Endothelial cell of umbilical vein (primary cell): Measurements from ENCODE around the gene ZDHHC13.

Experiments
- EZH2 ChIP-seq: IDR thresholded peaks from 2 replicates; pipeline ENCODE4 v1.6.1; 2012; ENCODE audit warnings: borderline replicate concordance, low read depth, mild to moderate bottlenecking, moderate library complexity, low read length, inconsistent platforms; ENCODE audit not compliant: severe bottlenecking
- JUN ChIP-seq: IDR thresholded peaks from 2 replicates; pipeline ENCODE4 v1.6.1; 2011; ENCODE audit warnings: borderline replicate concordance, low read depth; ENCODE audit not compliant: insufficient read length, insufficient read depth
- MYC ChIP-seq: IDR thresholded peaks from one replicate; pipeline ENCODE4 v1.6.1; 2011; ENCODE audit warnings: mild to moderate bottlenecking, low read depth, low read length
- POLR2A ChIP-seq: IDR thresholded peaks from 2 replicates; pipeline ENCODE4 v1.6.1; 2012; ENCODE audit warnings: low read depth, mild to moderate bottlenecking, control low read depth, low read length
- POLR2AphosphoS5 ChIP-seq: IDR thresholded peaks from 2 replicates; pipeline ENCODE4 v1.6.1; 2012; ENCODE audit warnings: low read depth, mild to moderate bottlenecking, control low read depth, low read length, moderate library complexity; ENCODE audit not compliant: insufficient read depth
- TF ChIP-seq, protein P1 (sequence below), 2 donors: IDR thresholded peaks; 1 replicate in 1 of 2; 2 replicates in 1 of 2; pipeline ENCODE4 v1.5.1; 2011; ENCODE audit warnings: low read length in 2 of 2, mild to moderate bottlenecking in 2 of 2, moderate library complexity in 2 of 2, control low read depth in 1 of 2, inconsistent platforms in 1 of 2, low read depth in 1 of 2; ENCODE audit not compliant: insufficient read depth in 1 of 2; ENCODE audit errors: extremely low read depth in 1 of 2
- TF ChIP-seq, protein P2 (sequence below): IDR thresholded peaks from 2 replicates; pipeline ENCODE4 v1.6.1; 2011; ENCODE audit not compliant: insufficient read depth, insufficient read length

DNA sequence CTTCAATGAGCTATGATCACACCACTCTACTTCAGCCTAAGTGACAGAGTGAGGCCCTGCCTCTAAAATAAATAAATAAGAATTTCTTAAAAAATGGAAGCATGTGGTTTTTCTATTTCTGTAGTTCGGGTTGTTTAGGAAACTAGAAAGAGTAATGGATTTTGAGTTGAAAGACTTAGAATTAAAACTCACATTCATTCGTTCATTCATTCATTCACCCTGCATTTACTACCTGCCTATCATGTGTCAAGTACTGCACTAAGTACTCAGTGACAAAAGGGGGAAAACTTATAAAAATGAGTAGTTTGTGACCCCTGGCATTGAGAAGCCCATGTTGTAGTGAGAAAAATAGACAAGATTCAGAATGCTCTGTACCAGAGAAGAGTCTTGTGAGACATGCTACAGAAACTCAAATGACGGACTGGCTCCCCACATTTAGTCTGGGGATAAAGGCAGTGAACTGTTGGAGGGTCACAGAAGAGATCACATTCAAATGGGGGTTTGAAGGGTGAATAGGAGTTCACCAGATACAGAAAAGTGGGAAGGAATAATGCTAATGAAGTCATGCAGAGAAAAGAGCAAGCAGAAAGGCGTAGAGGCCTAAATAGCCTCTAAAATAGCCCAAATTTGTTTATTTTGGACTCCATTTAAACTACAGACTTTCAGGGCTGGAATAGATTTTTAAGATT, 77.8 kb downstream of the ZDHHC13 start:
- no peak for TF ChIP-seq EZH2
- TF ChIP-seq, protein P1, sequence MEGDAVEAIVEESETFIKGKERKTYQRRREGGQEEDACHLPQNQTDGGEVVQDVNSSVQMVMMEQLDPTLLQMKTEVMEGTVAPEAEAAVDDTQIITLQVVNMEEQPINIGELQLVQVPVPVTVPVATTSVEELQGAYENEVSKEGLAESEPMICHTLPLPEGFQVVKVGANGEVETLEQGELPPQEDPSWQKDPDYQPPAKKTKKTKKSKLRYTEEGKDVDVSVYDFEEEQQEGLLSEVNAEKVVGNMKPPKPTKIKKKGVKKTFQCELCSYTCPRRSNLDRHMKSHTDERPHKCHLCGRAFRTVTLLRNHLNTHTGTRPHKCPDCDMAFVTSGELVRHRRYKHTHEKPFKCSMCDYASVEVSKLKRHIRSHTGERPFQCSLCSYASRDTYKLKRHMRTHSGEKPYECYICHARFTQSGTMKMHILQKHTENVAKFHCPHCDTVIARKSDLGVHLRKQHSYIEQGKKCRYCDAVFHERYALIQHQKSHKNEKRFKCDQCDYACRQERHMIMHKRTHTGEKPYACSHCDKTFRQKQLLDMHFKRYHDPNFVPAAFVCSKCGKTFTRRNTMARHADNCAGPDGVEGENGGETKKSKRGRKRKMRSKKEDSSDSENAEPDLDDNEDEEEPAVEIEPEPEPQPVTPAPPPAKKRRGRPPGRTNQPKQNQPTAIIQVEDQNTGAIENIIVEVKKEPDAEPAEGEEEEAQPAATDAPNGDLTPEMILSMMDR (IDR thresholded peaks at IDR 0.05; ENCODE audit: extremely low read depth in 1 of 2, insufficient read depth in 1 of 2, low read depth in 1 of 2, low read length in 2 of 2), result no peak
- TF ChIP-seq POLR2A, result no peak
- no peak for TF ChIP-seq JUN
- no peak for TF ChIP-seq POLR2AphosphoS5
- no peak for TF ChIP-seq MYC
- TF ChIP-seq, protein P2, sequence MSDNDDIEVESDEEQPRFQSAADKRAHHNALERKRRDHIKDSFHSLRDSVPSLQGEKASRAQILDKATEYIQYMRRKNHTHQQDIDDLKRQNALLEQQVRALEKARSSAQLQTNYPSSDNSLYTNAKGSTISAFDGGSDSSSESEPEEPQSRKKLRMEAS, result no peak
